Ovary (tissue), 3 donors: ENCODE data around the gene CCR5AS.

Source experiments
- POLR2A ChIP-seq: fragments of 450-650 bp; IDR thresholded peaks from one replicate; pipeline ENCODE4 v1.6.1; 2017; ENCODE audit warnings: antibody characterized with exemption, mild to moderate bottlenecking, moderate library complexity
- TF ChIP-seq, protein P1 (sequence below), 3 donors: fragments of 450-650 bp in 2 of 3; fragments of 200-600 bp in 1 of 3; IDR thresholded peaks; one replicate each; pipeline versions ENCODE4 v1.5.1 to v1.8.0; 2016 to 2022; ENCODE audit warnings: antibody characterized with exemption in 3 of 3, mild to moderate bottlenecking in 1 of 3
- donor health status: DM: no; HTN: no; CAD: no.

DNA sequence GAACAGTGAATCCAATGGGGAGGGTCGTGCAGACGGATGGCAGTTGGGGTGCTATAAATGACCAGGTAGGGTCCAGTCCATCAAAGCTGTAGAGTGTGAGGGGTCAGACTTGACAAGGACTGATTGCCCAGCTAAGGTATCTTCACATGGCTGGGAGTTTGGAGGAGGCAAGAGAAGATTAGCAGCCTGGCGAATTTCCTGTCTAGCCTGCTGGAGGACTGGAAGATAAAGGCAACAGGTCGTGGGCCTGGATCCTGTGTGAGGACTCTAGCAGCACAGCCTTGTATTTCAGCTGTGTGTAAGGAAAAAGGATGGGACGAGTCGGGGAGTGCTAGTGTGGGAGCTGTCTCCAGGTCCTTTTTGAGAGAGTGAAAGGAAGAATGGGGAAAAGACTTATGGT lies 17.6 kb downstream of the CCR5AS start:
- TF ChIP-seq, protein P1, sequence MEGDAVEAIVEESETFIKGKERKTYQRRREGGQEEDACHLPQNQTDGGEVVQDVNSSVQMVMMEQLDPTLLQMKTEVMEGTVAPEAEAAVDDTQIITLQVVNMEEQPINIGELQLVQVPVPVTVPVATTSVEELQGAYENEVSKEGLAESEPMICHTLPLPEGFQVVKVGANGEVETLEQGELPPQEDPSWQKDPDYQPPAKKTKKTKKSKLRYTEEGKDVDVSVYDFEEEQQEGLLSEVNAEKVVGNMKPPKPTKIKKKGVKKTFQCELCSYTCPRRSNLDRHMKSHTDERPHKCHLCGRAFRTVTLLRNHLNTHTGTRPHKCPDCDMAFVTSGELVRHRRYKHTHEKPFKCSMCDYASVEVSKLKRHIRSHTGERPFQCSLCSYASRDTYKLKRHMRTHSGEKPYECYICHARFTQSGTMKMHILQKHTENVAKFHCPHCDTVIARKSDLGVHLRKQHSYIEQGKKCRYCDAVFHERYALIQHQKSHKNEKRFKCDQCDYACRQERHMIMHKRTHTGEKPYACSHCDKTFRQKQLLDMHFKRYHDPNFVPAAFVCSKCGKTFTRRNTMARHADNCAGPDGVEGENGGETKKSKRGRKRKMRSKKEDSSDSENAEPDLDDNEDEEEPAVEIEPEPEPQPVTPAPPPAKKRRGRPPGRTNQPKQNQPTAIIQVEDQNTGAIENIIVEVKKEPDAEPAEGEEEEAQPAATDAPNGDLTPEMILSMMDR (IDR thresholded peaks at IDR 0.05) = no peak
- no peak for TF ChIP-seq POLR2A
